Transverse colon (tissue), 4 donors: Measurements from ENCODE around the gene CAPNS2. TPM values are rescaled to one million over a fixed set of nuclear protein-coding genes. Genes with fewer than 3 reads are reported as not detected.

Source experiments
- DNase-seq: peaks from one replicate; pipeline ENCODE4 v3.0.0-alpha.2; 2019
- H3K27ac ChIP-seq, 4 donors: fragments of 200-600 bp; sonication (generic); 2 replicates each; pipeline ENCODE4 v1.5.1; 2016 to 2018; ENCODE audit warnings: inconsistent platforms in 4 of 4
- H3K27me3 ChIP-seq: fragments of 200-600 bp; sonication (generic); 2 replicates; pipeline ENCODE4 v1.5.1; 2017; ENCODE audit warnings: inconsistent platforms
- H3K36me3 ChIP-seq, 4 donors: fragments of 200-600 bp; sonication (generic); 2 replicates each; pipeline ENCODE4 v1.5.1; 2017 to 2019; ENCODE audit warnings: inconsistent platforms in 4 of 4
- H3K4me1 ChIP-seq, 4 donors: fragments of 200-600 bp; sonication (generic); 2 replicates each; pipeline ENCODE4 v1.5.1; 2017 to 2020; ENCODE audit warnings: inconsistent platforms in 4 of 4
- H3K4me3 ChIP-seq, 4 donors: fragments of 200-600 bp; sonication (generic); 1 replicate in 1 of 4; 2 replicates in 3 of 4; pipeline versions ENCODE4 v1.5.1 to v1.6.1; 2017 to 2019; ENCODE audit warnings: inconsistent platforms in 4 of 4
- H3K9me3 ChIP-seq, 2 donors: fragments of 200-600 bp; sonication (generic); 2 replicates each; pipeline ENCODE4 v1.5.1; 2017 to 2019; ENCODE audit warnings: inconsistent platforms in 2 of 2
- CTCF ChIP-seq, 5 experiments: fragments of 200-600 bp in 3 of 5; fragments of 450-650 bp in 2 of 5; sonication (generic) in 3 of 5; IDR thresholded peaks; 1 replicate in 2 of 5; 2 replicates in 3 of 5; pipeline ENCODE4 v1.5.1; 2016 to 2017; ENCODE audit warnings: antibody characterized with exemption in 5 of 5, inconsistent platforms in 3 of 5, mild to moderate bottlenecking in 2 of 5, moderate library complexity in 1 of 5
- EP300 ChIP-seq: sonication (generic); formaldehyde crosslinking; IDR thresholded peaks from one replicate; pipeline ENCODE4 v1.6.1; 2017; ENCODE audit warnings: antibody characterized with exemption, low read depth
- POLR2A ChIP-seq: fragments of 450-650 bp; IDR thresholded peaks from one replicate; pipeline ENCODE4 v1.6.1; 2016; ENCODE audit warnings: antibody characterized with exemption, mild to moderate bottlenecking, moderate library complexity
- POLR2AphosphoS5 ChIP-seq, 3 donors: sonication (generic); formaldehyde crosslinking; IDR thresholded peaks; one replicate each; pipeline ENCODE4 v1.6.1; 2016; ENCODE audit warnings: antibody characterized with exemption in 3 of 3
- WGBS, 2 donors: methylation state at CpG; one replicate each; pipeline ENCODE4 v1.1.5; 2018; ENCODE audit warnings: low coverage in 1 of 2; 5-methylcytosine and 5-hydroxymethylcytosine counted together
- in situ Hi-C, 4 donors: fragments of 200-750 bp; cut with MboI; loops; one replicate each; pipeline versions ENCODE4 v1.15.0 to v1.15.1; 2017; ENCODE audit warnings: low sequenced_read_pairs in 3 of 4, low pct_ligation_motif_present in 1 of 4, low pct_unique_long_range_greater_than_20kb in 1 of 4
- intact Hi-C: fragments of 100-400 bp; cut with DNase I; formaldehyde crosslinking; loops from one replicate; pipeline ENCODE4 v1.15.1; 2023; ENCODE audit warnings: low total_unique reads
- total RNA-seq, 4 donors: library from RNA; depleted of rRNA; stranded (reverse); fragments of >200 nt; gene quantifications; one replicate each; pipeline ENCODE4 v1.1.0, GENCODE V29; 2016

Gene CAPNS2
- total RNA-seq, 4 donors from 2014 or later, result 0.55 to 0.64 TPM; not detected in 2

GRCh38 chr16:55592306-55592705 is 25.8 kb downstream of the CAPNS2 start:
- intact Hi-C loops (no loop called here), in situ Hi-C loops (no loop called here)
- DNase-seq, result no peak
- Histone ChIP-seq H3K36me3 (no peaks in the 10 kb centered on the region), H3K27ac (no peak overlapping the region), H3K27me3 (peaks cover 30% of the 10 kb centered on the region), H3K4me1 (no peaks in the 10 kb centered on the region), H3K4me3 (no peak overlapping the region), H3K9me3 (no peaks in the 10 kb centered on the region)
- TF ChIP-seq CTCF (IDR thresholded peaks at IDR 0.05), result no peak
- no peak for TF ChIP-seq POLR2AphosphoS5 (IDR thresholded peaks at IDR 0.05)
- no peak for TF ChIP-seq POLR2A
- TF ChIP-seq EP300, result no peak

- Histone ChIP-seq H3K4me1 (no peaks in the 10 kb centered on the region), H3K4me3 (no peak overlapping the region), H3K36me3 (no peaks in the 10 kb centered on the region), H3K27me3 (peaks cover 14% of the 10 kb centered on the region), H3K9me3 (no peaks in the 10 kb centered on the region), H3K27ac (no peak overlapping the region)
- 51 to 60% methylated on average over 4 of the region's 4 CpGs for WGBS, 2 donors
- no peak for DNase-seq
- in situ Hi-C loops (no loop called here), intact Hi-C loops (no loop called here)
- TF ChIP-seq EP300 (no peak), POLR2AphosphoS5 (IDR thresholded peaks at IDR 0.05) (no peak), POLR2A (no peak), CTCF (IDR thresholded peaks at IDR 0.05) (no peak)
Measured at GRCh38 chr16:55597928-55598327, 31.4 kb downstream of the CAPNS2 start.

GRCh38 chr16:55605754-55606336 is 39.4 kb downstream of the CAPNS2 start:
- no peak for TF ChIP-seq POLR2A
- no peak for TF ChIP-seq POLR2AphosphoS5 (IDR thresholded peaks at IDR 0.05)
- no peak for TF ChIP-seq EP300
- no peak for TF ChIP-seq CTCF (IDR thresholded peaks at IDR 0.05)
- intact Hi-C loops, result no loop called here

GRCh38 chr16:55613613-55614335 is 47.3 kb downstream of the CAPNS2 start:
- intact Hi-C loops (no loop called here), in situ Hi-C loops (no loop called here)
- Histone ChIP-seq H3K27ac (no peak overlapping the region), H3K36me3 (no peaks in the 10 kb centered on the region), H3K4me3 (no peak overlapping the region), H3K4me1 (no peaks in the 10 kb centered on the region), H3K9me3 (no peaks in the 10 kb centered on the region), H3K27me3 (peaks cover 9% of the 10 kb centered on the region)
- WGBS, 2 donors, result 63 to 67% methylated on average over 6 of the region's 6 CpGs
- TF ChIP-seq POLR2A, result no peak
- no peak for TF ChIP-seq POLR2AphosphoS5 (IDR thresholded peaks at IDR 0.05)
- no peak for TF ChIP-seq EP300
- DNase-seq, result no peak

More at GRCh38 chr16:55605754-55606336, 39.4 kb downstream of the CAPNS2 start:
- H3K4me3 ChIP-seq, result no peak overlapping the region
- in situ Hi-C loops, result no loop called here
- H3K9me3 ChIP-seq, result no peaks in the 10 kb centered on the region
- no peak overlapping the region for H3K27ac ChIP-seq
- H3K4me1 ChIP-seq, result no peaks in the 10 kb centered on the region
- no peaks in the 10 kb centered on the region for H3K27me3 ChIP-seq
- DNase-seq, result no peak
- H3K36me3 ChIP-seq, result no peaks in the 10 kb centered on the region
- 53 to 65% methylated on average over 4 of the region's 4 CpGs for WGBS, 2 donors
